Thoracic aorta (tissue), 2 donors: Measurements from ENCODE around the gene TTC39C. TPM values are rescaled to one million over a fixed set of nuclear protein-coding genes. Genes with fewer than 3 reads are reported as not detected.

Experiments used
- ATAC-seq: fragments of 150-250 bp; one replicate; pipeline ENCODE4 v1.8.0; 2017; ENCODE audit warnings: low read depth; ENCODE audit not compliant: insufficient number of reproducible peaks, low FRiP score
- DNase-seq: peaks from one replicate; pipeline ENCODE4 v3.0.0-alpha.2; 2020; ENCODE audit warnings: low spot score
- H3K27ac ChIP-seq, 2 donors: fragments of 200-600 bp; sonication (generic); 1 replicate in 1 of 2; 2 replicates in 1 of 2; pipeline ENCODE4 v1.5.1; 2016; ENCODE audit warnings: mild to moderate bottlenecking in 2 of 2, moderate library complexity in 2 of 2
- H3K27me3 ChIP-seq: fragments of 200-600 bp; sonication (generic); replicated peaks from 2 replicates; pipeline ENCODE4 v1.6.0; 2016; ENCODE audit warnings: mild to moderate bottlenecking; ENCODE audit not compliant: insufficient read depth
- H3K36me3 ChIP-seq: fragments of 200-600 bp; sonication (generic); one replicate; pipeline ENCODE4 v1.5.1; 2016
- H3K4me1 ChIP-seq, 2 donors: fragments of 200-600 bp; sonication (generic); 1 replicate in 1 of 2; 2 replicates in 1 of 2; pipeline versions ENCODE4 v1.5.1 to v1.6.0; 2016; ENCODE audit warnings: low read depth in 2 of 2, mild to moderate bottlenecking in 1 of 2; ENCODE audit not compliant: control insufficient read depth in 1 of 2
- H3K4me3 ChIP-seq: fragments of 200-600 bp; sonication (generic); 2 replicates; pipeline ENCODE4 v1.5.1; 2016; ENCODE audit warnings: mild to moderate bottlenecking
- H3K9me3 ChIP-seq: fragments of 200-600 bp; sonication (generic); 2 replicates; pipeline ENCODE4 v1.5.1; 2016
- total RNA-seq, 2 donors: library from RNA; depleted of rRNA; stranded (reverse); fragments of >200 nt; gene quantifications; one replicate each; pipeline versions ENCODE4 v1.1.0 to v1.2.3, GENCODE V29; 2016
- TF ChIP-seq, protein P1 (sequence below): fragments of 200-600 bp; sonication (generic); IDR thresholded peaks from one replicate; pipeline ENCODE4 v1.5.1; 2019; ENCODE audit warnings: antibody characterized with exemption

TTC39C gene
- 10 to 100 TPM; 13.5 to 23.4 TPM for total RNA-seq

DNA sequence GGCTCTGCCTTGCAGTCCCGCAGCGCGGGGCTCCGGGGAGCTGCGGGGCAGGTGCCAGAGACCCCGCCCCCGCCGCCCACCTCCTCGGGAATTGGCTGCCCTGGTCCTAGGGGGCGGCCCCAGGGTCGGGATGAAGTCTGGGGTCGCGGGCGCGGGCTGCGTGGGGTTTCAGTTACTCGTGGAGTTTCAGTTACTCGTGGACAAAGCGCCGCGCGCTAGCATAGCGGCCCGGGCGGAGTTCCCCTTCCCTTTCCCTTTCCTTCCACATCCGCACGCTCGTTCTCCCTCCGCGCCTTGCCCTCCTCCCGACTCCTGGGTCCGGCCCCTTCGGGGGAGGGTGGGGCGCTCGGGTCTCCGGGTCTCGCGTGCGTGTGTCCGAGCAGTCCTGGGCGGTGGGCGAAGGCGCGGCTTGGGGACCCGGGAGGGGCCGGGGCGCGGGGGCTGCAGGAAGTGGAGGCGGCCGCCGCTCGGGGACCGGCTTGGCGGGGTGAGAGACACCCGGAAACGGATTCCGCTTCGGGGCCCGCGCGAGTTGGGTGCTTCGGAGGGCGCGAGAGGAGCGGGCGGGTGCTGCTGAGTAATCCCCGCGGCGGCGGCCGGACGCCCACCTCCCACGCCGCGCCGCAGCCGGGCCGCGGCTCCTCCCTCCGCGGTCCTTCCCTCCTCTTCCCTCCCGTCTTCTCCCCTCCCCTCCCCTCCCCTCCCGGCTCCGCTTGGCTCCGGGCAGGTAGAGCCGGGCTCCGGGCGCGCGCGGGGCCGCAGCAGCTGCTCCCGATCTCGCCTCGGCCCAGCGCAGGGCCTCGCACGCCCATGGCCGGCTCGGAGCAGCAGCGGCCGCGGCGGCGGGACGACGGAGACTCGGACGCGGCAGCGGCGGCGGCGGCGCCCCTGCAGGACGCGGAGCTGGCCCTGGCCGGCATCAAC lies at the start of gene TTC39C:
TTC39C (plus strand) TSS at position 693 of the 924 bp plus-strand sequence; CDS start at position 811, 118 bp downstream.
- TF ChIP-seq, protein P1, sequence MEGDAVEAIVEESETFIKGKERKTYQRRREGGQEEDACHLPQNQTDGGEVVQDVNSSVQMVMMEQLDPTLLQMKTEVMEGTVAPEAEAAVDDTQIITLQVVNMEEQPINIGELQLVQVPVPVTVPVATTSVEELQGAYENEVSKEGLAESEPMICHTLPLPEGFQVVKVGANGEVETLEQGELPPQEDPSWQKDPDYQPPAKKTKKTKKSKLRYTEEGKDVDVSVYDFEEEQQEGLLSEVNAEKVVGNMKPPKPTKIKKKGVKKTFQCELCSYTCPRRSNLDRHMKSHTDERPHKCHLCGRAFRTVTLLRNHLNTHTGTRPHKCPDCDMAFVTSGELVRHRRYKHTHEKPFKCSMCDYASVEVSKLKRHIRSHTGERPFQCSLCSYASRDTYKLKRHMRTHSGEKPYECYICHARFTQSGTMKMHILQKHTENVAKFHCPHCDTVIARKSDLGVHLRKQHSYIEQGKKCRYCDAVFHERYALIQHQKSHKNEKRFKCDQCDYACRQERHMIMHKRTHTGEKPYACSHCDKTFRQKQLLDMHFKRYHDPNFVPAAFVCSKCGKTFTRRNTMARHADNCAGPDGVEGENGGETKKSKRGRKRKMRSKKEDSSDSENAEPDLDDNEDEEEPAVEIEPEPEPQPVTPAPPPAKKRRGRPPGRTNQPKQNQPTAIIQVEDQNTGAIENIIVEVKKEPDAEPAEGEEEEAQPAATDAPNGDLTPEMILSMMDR: no peak
- peak within 1 kb of the TSS; percentile 66 to 70 for H3K27ac ChIP-seq
- DNase-seq (peak; percentile 24), ATAC-seq (peak; percentile 63)
- peak within 1 kb of the TSS; percentile 95 for H3K4me3 ChIP-seq
- no peaks in the 10 kb centered on the region for H3K9me3 ChIP-seq
- no peaks in the 10 kb centered on the region for H3K36me3 ChIP-seq
- peaks cover 3 to 13% of the 10 kb centered on the region in 2 donors for H3K4me1 ChIP-seq
- no peaks in the 10 kb centered on the region for H3K27me3 ChIP-seq

DNA sequence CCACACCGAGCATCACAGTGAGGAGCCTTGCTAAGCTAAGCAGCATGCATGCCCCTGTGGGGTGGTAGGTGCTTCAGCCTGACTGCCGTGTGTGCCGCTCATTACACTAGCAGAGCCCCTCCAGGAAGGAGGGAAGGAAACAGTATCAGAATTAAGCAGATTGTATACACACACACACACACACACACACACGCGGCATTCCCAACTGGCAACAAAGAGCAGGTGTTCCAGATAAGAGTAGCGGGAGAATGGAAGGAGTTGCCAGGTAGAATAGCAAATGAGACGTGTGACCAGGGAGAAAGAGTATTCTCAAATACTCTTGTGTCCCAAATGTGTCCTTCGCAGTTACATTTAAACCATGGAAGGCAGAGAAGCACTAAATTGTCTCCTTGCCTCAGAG lies 47.6 kb upstream of the TTC39C start:
- Histone ChIP-seq H3K36me3 (no peaks in the 10 kb centered on the region), H3K4me3 (no peak overlapping the region), H3K27ac (no peak overlapping the region), H3K9me3 (no peaks in the 10 kb centered on the region), H3K27me3 (no peaks in the 10 kb centered on the region), H3K4me1 (peaks cover 0 to 11% of the 10 kb centered on the region in 2 donors)
- ATAC-seq: no peak
- DNase-seq: no peak
- TF ChIP-seq, protein P1: no peak

- ATAC-seq: no peak
- peaks cover 0 to 11% of the 10 kb centered on the region in 2 donors for H3K4me1 ChIP-seq
- no peak overlapping the region for H3K27ac ChIP-seq
- no peaks in the 10 kb centered on the region for H3K9me3 ChIP-seq
- H3K4me3 ChIP-seq: no peak overlapping the region
- no peaks in the 10 kb centered on the region for H3K27me3 ChIP-seq
- TF ChIP-seq, protein P1: no peak
- H3K36me3 ChIP-seq: no peaks in the 10 kb centered on the region
- no peak for DNase-seq
Observed at GRCh38 chr18:23967321-23968089, 47.0 kb upstream of the TTC39C start.

DNA sequence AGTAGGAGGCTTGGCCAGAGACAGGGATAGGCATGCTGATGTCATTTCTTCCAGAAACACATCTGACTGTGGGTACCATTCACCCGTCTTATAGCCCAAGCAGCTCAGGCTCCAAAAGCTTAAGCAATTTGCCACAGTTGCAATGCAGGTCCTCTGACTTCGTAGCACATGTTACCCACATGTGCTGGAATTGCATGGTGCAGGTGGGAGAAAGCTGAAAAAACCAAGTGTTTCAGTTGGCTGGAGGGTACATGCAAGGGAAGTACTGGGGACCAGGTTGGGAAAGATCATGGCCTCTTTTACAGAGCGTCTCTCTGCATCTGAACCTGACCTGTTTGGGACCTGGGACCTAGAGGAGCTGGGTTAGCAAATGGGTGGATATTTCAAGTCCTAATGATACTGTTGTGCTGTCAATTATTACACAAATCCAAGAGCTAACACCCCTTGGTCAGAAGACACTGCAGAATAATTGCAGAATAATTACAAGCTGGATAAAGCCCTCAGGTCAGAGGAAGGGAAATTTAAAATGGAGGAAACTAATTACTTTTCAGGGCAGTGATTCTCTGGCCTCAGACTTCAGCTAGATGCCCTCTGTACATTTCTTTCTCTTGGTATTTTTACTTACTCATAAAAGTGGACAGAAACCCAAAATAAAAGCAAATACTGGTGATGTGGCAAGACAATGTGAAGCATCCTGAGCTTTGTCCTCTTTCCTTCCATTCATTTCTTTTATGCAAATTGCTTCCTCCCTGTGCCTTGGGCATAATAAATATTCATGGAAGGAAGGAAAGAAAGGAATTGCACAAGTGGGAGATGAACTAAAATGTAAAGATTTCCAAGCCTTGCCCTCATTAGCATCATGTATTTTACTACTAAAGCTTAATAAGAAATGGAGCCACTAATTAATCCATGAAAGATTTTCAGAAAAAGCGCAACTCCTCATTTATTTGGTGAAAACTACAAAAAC lies 45.6 kb upstream of the TTC39C start:
- peaks cover 0 to 11% of the 10 kb centered on the region in 2 donors for H3K4me1 ChIP-seq
- H3K27ac ChIP-seq: no peak overlapping the region
- TF ChIP-seq, protein P1: no peak
- DNase-seq (no peak), ATAC-seq (no peak)
- H3K27me3 ChIP-seq: no peaks in the 10 kb centered on the region
- no peaks in the 10 kb centered on the region for H3K36me3 ChIP-seq
- no peaks in the 10 kb centered on the region for H3K9me3 ChIP-seq
- H3K4me3 ChIP-seq: no peak overlapping the region
